Activated naive CD4-positive, alpha-beta T cell treated with anti-CD3 and anti-CD28 coated beads for 36 hours (primary cell): ENCODE results near the gene ZNF593. TPM values are rescaled to one million over a fixed set of nuclear protein-coding genes. Genes with fewer than 3 reads are reported as not detected.

Experiments used
- CTCF ChIA-PET: fragments of 350-600 bp; sonication (Branson Sonifier 250); formaldehyde crosslinking; loops from one replicate; lab custom pipeline; 2021; ENCODE audit warnings: antibody characterized with exemption; lab: Charles Lee
- DNase-seq: peaks from one replicate; pipeline ENCODE4 v3.0.0-alpha.2; 2020
- H3K27ac Mint-ChIP-seq: one replicate; pipeline ENCODE4 v1.8.0; 2021; ENCODE audit warnings: mild to moderate bottlenecking, mixed read lengths
- H3K27me3 Mint-ChIP-seq: one replicate; pipeline ENCODE4 v1.8.0; 2021; ENCODE audit warnings: low read depth, mixed read lengths
- H3K36me3 Mint-ChIP-seq: one replicate; pipeline ENCODE4 v1.8.0; 2021; ENCODE audit warnings: low read depth, mixed read lengths
- H3K4me1 Mint-ChIP-seq: one replicate; pipeline ENCODE4 v1.8.0; 2021; ENCODE audit warnings: low read depth, mixed read lengths
- H3K4me3 Mint-ChIP-seq: one replicate; pipeline ENCODE4 v1.8.0; 2021; ENCODE audit warnings: mild to moderate bottlenecking, moderate library complexity, mixed read lengths
- H3K9me3 Mint-ChIP-seq: one replicate; pipeline ENCODE4 v1.8.0; 2021; ENCODE audit warnings: mixed read lengths
- intact Hi-C: fragments of 100-400 bp; cut with micrococcal nuclease; formaldehyde crosslinking; loops from one replicate; pipeline ENCODE4 v1.15.1; 2023
- total RNA-seq, 2 experiments: library from RNA; stranded (reverse); gene quantifications; one replicate each; pipeline ENCODE4 v1.2.3, GENCODE V29; 2021

The ZNF593 gene
- total RNA-seq, 2 experiments from 2014 or later = 24.0 to 26.8 TPM

- Mint-ChIP-seq H3K4me3 (peak overlapping the region; percentile 50), H3K36me3 (no peaks in the 10 kb centered on the region), H3K4me1 (peaks cover 13% of the 10 kb centered on the region), H3K27me3 (peaks cover 25% of the 10 kb centered on the region), H3K9me3 (no peaks in the 10 kb centered on the region), H3K27ac (no peak overlapping the region)
- peak; percentile 42 for DNase-seq
- intact Hi-C loops = loop anchor here (1.0 to 2.0 kb wide), 3 partner anchors 19 to 128 kb away; no protein-coding TSS in a partner anchor
- CTCF ChIA-PET = interaction anchor here (0.8 to 1.9 kb wide), 7 partner anchors 8 to 253 kb away, joined by 3 to 9 read pairs (median 3); no protein-coding TSS in a partner anchor
Measured at GRCh38 chr1:26164036-26164860, 5.5 kb upstream of the ZNF593 start.

GRCh38 chr1:26164861-26165842 is 4.6 kb upstream of the ZNF593 start:
- no peak for DNase-seq
- intact Hi-C loops = loop anchor here (1.0 to 2.0 kb wide), 3 partner anchors 20 to 129 kb away; no protein-coding TSS in a partner anchor
- Mint-ChIP-seq H3K27me3 (peaks cover 21% of the 10 kb centered on the region), H3K9me3 (no peaks in the 10 kb centered on the region), H3K27ac (no peak overlapping the region), H3K36me3 (no peaks in the 10 kb centered on the region), H3K4me1 (peaks cover 13% of the 10 kb centered on the region), H3K4me3 (peak overlapping the region; percentile 50)
- CTCF ChIA-PET = no interaction called here

GRCh38 chr1:26166719-26167281 is 2.9 kb upstream of the ZNF593 start:
- peaks cover 5% of the 10 kb centered on the region for H3K36me3 Mint-ChIP-seq
- intact Hi-C loops = no loop called here
- peaks cover 21% of the 10 kb centered on the region for H3K4me1 Mint-ChIP-seq
- CTCF ChIA-PET = interaction anchor here (1.3 kb wide), 1 partner anchor 67 kb away, joined by 6 read pairs; the partner anchor contains the start of gene CEP85
- no peak overlapping the region for H3K27ac Mint-ChIP-seq
- H3K4me3 Mint-ChIP-seq = no peak overlapping the region
- no peaks in the 10 kb centered on the region for H3K9me3 Mint-ChIP-seq
- DNase-seq = no peak
- H3K27me3 Mint-ChIP-seq = peaks cover 16% of the 10 kb centered on the region

- CTCF ChIA-PET = interaction anchor here (0.8 to 2.1 kb wide), 6 partner anchors 10 to 223 kb away, joined by 3 to 31 read pairs (median 6); partner anchors contain the start of gene CEP85
- peak within 1 kb of the TSS; percentile 60 for H3K27ac Mint-ChIP-seq
- intact Hi-C loops = loop anchor here (1.0 kb wide), 2 partner anchors 66 to 153 kb away; partner anchors contain the start of gene CEP85
- peaks cover 5% of the 10 kb centered on the region for H3K36me3 Mint-ChIP-seq
- H3K27me3 Mint-ChIP-seq = peaks cover 6% of the 10 kb centered on the region
- peak within 1 kb of the TSS; percentile 78 for H3K4me3 Mint-ChIP-seq
- no peak for DNase-seq
- H3K9me3 Mint-ChIP-seq = no peaks in the 10 kb centered on the region
- H3K4me1 Mint-ChIP-seq = peaks cover 15% of the 10 kb centered on the region
Measured at GRCh38 chr1:26168410-26169197, 1.1 kb upstream of the ZNF593 start, which contains the start of gene C1orf232. TSS of gene C1orf232 (minus strand) at chr1:26168963. CDS start at chr1:26168499, 464 bp downstream.

- DNase-seq = no peak
Measured at GRCh38 chr1:26169198-26169554, 532 bp upstream of the ZNF593 start.

GRCh38 chr1:26170472-26170821 is 739 bp downstream of the ZNF593 start:
- Mint-ChIP-seq H3K27ac (peak overlapping the region; percentile 14), H3K4me1 (peaks cover 8% of the 10 kb centered on the region), H3K4me3 (peak overlapping the region; percentile 78), H3K9me3 (no peaks in the 10 kb centered on the region), H3K27me3 (no peaks in the 10 kb centered on the region), H3K36me3 (peaks cover 5% of the 10 kb centered on the region)
- intact Hi-C loops = no loop called here
- DNase-seq = no peak
- CTCF ChIA-PET = interaction anchor here (0.9 to 2.1 kb wide), 12 partner anchors 8 to 194 kb away, joined by 3 to 31 read pairs (median 4); partner anchors contain the start of gene CEP85

More at GRCh38 chr1:26169198-26169554, 532 bp upstream of the ZNF593 start:
- H3K9me3 Mint-ChIP-seq = no peaks in the 10 kb centered on the region
- intact Hi-C loops = loop anchor here (1.0 kb wide), 2 partner anchors 65 to 152 kb away; partner anchors contain the start of gene CEP85
- H3K27ac Mint-ChIP-seq = no peak overlapping the region
- peak overlapping the region; percentile 78 for H3K4me3 Mint-ChIP-seq
- H3K36me3 Mint-ChIP-seq = peaks cover 5% of the 10 kb centered on the region
- peaks cover 2% of the 10 kb centered on the region for H3K27me3 Mint-ChIP-seq
- CTCF ChIA-PET = interaction anchor here (0.8 to 2.1 kb wide), 13 partner anchors 8 to 222 kb away, joined by 3 to 31 read pairs (median 4); partner anchors contain the start of gene CEP85
- H3K4me1 Mint-ChIP-seq = peaks cover 13% of the 10 kb centered on the region

- Mint-ChIP-seq H3K9me3 (no peaks in the 10 kb centered on the region), H3K27me3 (no peaks in the 10 kb centered on the region), H3K36me3 (peaks cover 5% of the 10 kb centered on the region), H3K27ac (no peak within 1 kb of the TSS), H3K4me1 (peaks cover 8% of the 10 kb centered on the region), H3K4me3 (peak within 1 kb of the TSS; percentile 78)
- CTCF ChIA-PET = interaction anchor here (0.6 to 1.8 kb wide), 7 partner anchors 8 to 301 kb away, joined by 3 to 5 read pairs (median 4); partner anchors contain the start of gene CEP85
- intact Hi-C loops = no loop called here
- DNase-seq = no peak
Measured at GRCh38 chr1:26171084-26172072, 1.7 kb downstream of the ZNF593 start, which contains the start of gene ZNF593OS. TSS of gene ZNF593OS (minus strand) at chr1:26171832. CDS start at chr1:26171661, 171 bp downstream.

GRCh38 chr1:26175346-26175745 is 5.6 kb downstream of the ZNF593 start:
- CTCF ChIA-PET = interaction anchor here (1.5 kb wide), 1 partner anchor 12 kb away, joined by 3 read pairs; no protein-coding TSS in a partner anchor
- no peak overlapping the region for H3K4me3 Mint-ChIP-seq
- intact Hi-C loops = no loop called here

GRCh38 chr1:26177182-26177684 is 7.5 kb downstream of the ZNF593 start, which contains the start of gene CNKSR1:
TSS of gene CNKSR1 (plus strand) at chr1:26177491. CDS start at chr1:26177548, 57 bp downstream.
- intact Hi-C loops = no loop called here
- H3K4me3 Mint-ChIP-seq = peak within 1 kb of the TSS; percentile 58
- no peak for DNase-seq
- no peak within 1 kb of the TSS for H3K27ac Mint-ChIP-seq
- no peaks in the 10 kb centered on the region for H3K27me3 Mint-ChIP-seq
- no peaks in the 10 kb centered on the region for H3K36me3 Mint-ChIP-seq
- peaks cover 3% of the 10 kb centered on the region for H3K4me1 Mint-ChIP-seq
- H3K9me3 Mint-ChIP-seq = no peaks in the 10 kb centered on the region
- CTCF ChIA-PET = interaction anchor here (0.6 to 1.5 kb wide), 3 partner anchors 32 to 244 kb away, joined by 3 to 5 read pairs (median 5); partner anchors contain the start of gene CEP85

More at GRCh38 chr1:26175346-26175745, 5.6 kb downstream of the ZNF593 start:
- H3K27ac Mint-ChIP-seq = no peak overlapping the region
- H3K4me1 Mint-ChIP-seq = peaks cover 8% of the 10 kb centered on the region
- no peak for DNase-seq
- H3K36me3 Mint-ChIP-seq = peaks cover 5% of the 10 kb centered on the region
- no peaks in the 10 kb centered on the region for H3K9me3 Mint-ChIP-seq
- H3K27me3 Mint-ChIP-seq = no peaks in the 10 kb centered on the region
